Measurements from ENCODE around the gene MACC1.

MACC1 gene

GRCh38 chr7:20229646-20230500 is 12.7 kb upstream of the MACC1 start:
- Histone ChIP-seq H3K4me3 (ENCODE audit: low read depth, low read length) (peak overlapping the region; percentile 8; the same call in 1 of the 2 replicates), H3K27me3 (ENCODE audit: insufficient read depth, low read length) (no peaks in the 10 kb centered on the region), H3K27ac (ENCODE audit: low read depth, low read length) (peak overlapping the region; percentile 90), H3K4me1 (ENCODE audit: control insufficient read depth, insufficient read depth, low read length, unreplicated experiment) (peaks cover 21% of the 10 kb centered on the region), H2AFZ (ENCODE audit: low read length, unreplicated experiment) (peak overlapping the region; percentile 4), H3K79me2 (ENCODE audit: control insufficient read depth, insufficient read depth, low read length, unreplicated experiment) (no peaks in the 10 kb centered on the region), H3K36me3 (ENCODE audit: insufficient read depth, low read length) (no peaks in the 10 kb centered on the region)

GRCh38 chr7:20229081-20229480 is 11.9 kb upstream of the MACC1 start:
- no peaks in the 10 kb centered on the region for H3K79me2 ChIP-seq (ENCODE audit: control insufficient read depth, insufficient read depth, low read length, unreplicated experiment)
- H3K4me3 ChIP-seq (ENCODE audit: low read depth, low read length) = no peak overlapping the region
- H3K36me3 ChIP-seq (ENCODE audit: insufficient read depth, low read length) = no peaks in the 10 kb centered on the region
- H3K4me1 ChIP-seq (ENCODE audit: control insufficient read depth, insufficient read depth, low read length, unreplicated experiment) = peaks cover 22% of the 10 kb centered on the region
- H3K27me3 ChIP-seq (ENCODE audit: insufficient read depth, low read length) = no peaks in the 10 kb centered on the region
- peak overlapping the region; percentile 90 for H3K27ac ChIP-seq (ENCODE audit: low read depth, low read length)
- H2AFZ ChIP-seq (ENCODE audit: low read length, unreplicated experiment) = no peak overlapping the region

GRCh38 chr7:20228654-20229053 is 11.5 kb upstream of the MACC1 start:
- no peak overlapping the region for H3K27ac ChIP-seq (ENCODE audit: low read depth, low read length)
- no peak overlapping the region for H3K4me3 ChIP-seq (ENCODE audit: low read depth, low read length)
- H3K36me3 ChIP-seq (ENCODE audit: insufficient read depth, low read length) = no peaks in the 10 kb centered on the region
- H3K27me3 ChIP-seq (ENCODE audit: insufficient read depth, low read length) = no peaks in the 10 kb centered on the region
- H3K4me1 ChIP-seq (ENCODE audit: control insufficient read depth, insufficient read depth, low read length, unreplicated experiment) = peaks cover 26% of the 10 kb centered on the region
- H2AFZ ChIP-seq (ENCODE audit: low read length, unreplicated experiment) = no peak overlapping the region
- no peaks in the 10 kb centered on the region for H3K79me2 ChIP-seq (ENCODE audit: control insufficient read depth, insufficient read depth, low read length, unreplicated experiment)

- H3K27ac ChIP-seq (ENCODE audit: low read depth, low read length) = no peak overlapping the region
- H3K27me3 ChIP-seq (ENCODE audit: insufficient read depth, low read length) = no peaks in the 10 kb centered on the region
- peaks cover 29% of the 10 kb centered on the region for H3K4me1 ChIP-seq (ENCODE audit: control insufficient read depth, insufficient read depth, low read length, unreplicated experiment)
- no peaks in the 10 kb centered on the region for H3K36me3 ChIP-seq (ENCODE audit: insufficient read depth, low read length)
- no peak overlapping the region for H3K4me3 ChIP-seq (ENCODE audit: low read depth, low read length)
- H3K79me2 ChIP-seq (ENCODE audit: control insufficient read depth, insufficient read depth, low read length, unreplicated experiment) = no peaks in the 10 kb centered on the region
- H2AFZ ChIP-seq (ENCODE audit: low read length, unreplicated experiment) = no peak overlapping the region
Observed at GRCh38 chr7:20227291-20227795, 10.2 kb upstream of the MACC1 start.

GRCh38 chr7:20226860-20227259 is 9.7 kb upstream of the MACC1 start:
- Histone ChIP-seq H3K27ac (ENCODE audit: low read depth, low read length) (no peak overlapping the region), H3K79me2 (ENCODE audit: control insufficient read depth, insufficient read depth, low read length, unreplicated experiment) (no peaks in the 10 kb centered on the region), H3K4me3 (ENCODE audit: low read depth, low read length) (no peak overlapping the region), H3K4me1 (ENCODE audit: control insufficient read depth, insufficient read depth, low read length, unreplicated experiment) (peaks cover 31% of the 10 kb centered on the region), H3K36me3 (ENCODE audit: insufficient read depth, low read length) (no peaks in the 10 kb centered on the region), H2AFZ (ENCODE audit: low read length, unreplicated experiment) (no peak overlapping the region), H3K27me3 (ENCODE audit: insufficient read depth, low read length) (no peaks in the 10 kb centered on the region)

- no peaks in the 10 kb centered on the region for H3K79me2 ChIP-seq (ENCODE audit: control insufficient read depth, insufficient read depth, low read length, unreplicated experiment)
- H2AFZ ChIP-seq (ENCODE audit: low read length, unreplicated experiment) = no peak overlapping the region
- H3K27ac ChIP-seq (ENCODE audit: low read depth, low read length) = no peak overlapping the region
- no peaks in the 10 kb centered on the region for H3K36me3 ChIP-seq (ENCODE audit: insufficient read depth, low read length)
- H3K4me1 ChIP-seq (ENCODE audit: control insufficient read depth, insufficient read depth, low read length, unreplicated experiment) = peaks cover 40% of the 10 kb centered on the region
- H3K4me3 ChIP-seq (ENCODE audit: low read depth, low read length) = no peak overlapping the region
- no peaks in the 10 kb centered on the region for H3K27me3 ChIP-seq (ENCODE audit: insufficient read depth, low read length)
Observed at GRCh38 chr7:20225384-20225783, 8.2 kb upstream of the MACC1 start.

GRCh38 chr7:20224025-20224424 is 6.8 kb upstream of the MACC1 start:
- Histone ChIP-seq H3K79me2 (ENCODE audit: control insufficient read depth, insufficient read depth, low read length, unreplicated experiment) (no peaks in the 10 kb centered on the region), H3K4me1 (ENCODE audit: control insufficient read depth, insufficient read depth, low read length, unreplicated experiment) (peaks cover 44% of the 10 kb centered on the region), H2AFZ (ENCODE audit: low read length, unreplicated experiment) (no peak overlapping the region), H3K27me3 (ENCODE audit: insufficient read depth, low read length) (no peaks in the 10 kb centered on the region), H3K36me3 (ENCODE audit: insufficient read depth, low read length) (no peaks in the 10 kb centered on the region), H3K4me3 (ENCODE audit: low read depth, low read length) (no peak overlapping the region), H3K27ac (ENCODE audit: low read depth, low read length) (no peak overlapping the region)

GRCh38 chr7:20223356-20223755 is 6.2 kb upstream of the MACC1 start:
- Histone ChIP-seq H3K79me2 (ENCODE audit: control insufficient read depth, insufficient read depth, low read length, unreplicated experiment) (no peaks in the 10 kb centered on the region), H2AFZ (ENCODE audit: low read length, unreplicated experiment) (no peak overlapping the region), H3K27ac (ENCODE audit: low read depth, low read length) (no peak overlapping the region), H3K4me3 (ENCODE audit: low read depth, low read length) (no peak overlapping the region), H3K27me3 (ENCODE audit: insufficient read depth, low read length) (no peaks in the 10 kb centered on the region), H3K4me1 (ENCODE audit: control insufficient read depth, insufficient read depth, low read length, unreplicated experiment) (peaks cover 45% of the 10 kb centered on the region), H3K36me3 (ENCODE audit: insufficient read depth, low read length) (no peaks in the 10 kb centered on the region)

- Histone ChIP-seq H2AFZ (ENCODE audit: low read length, unreplicated experiment) (no peak overlapping the region), H3K4me1 (ENCODE audit: control insufficient read depth, insufficient read depth, low read length, unreplicated experiment) (peaks cover 45% of the 10 kb centered on the region), H3K27me3 (ENCODE audit: insufficient read depth, low read length) (no peaks in the 10 kb centered on the region), H3K79me2 (ENCODE audit: control insufficient read depth, insufficient read depth, low read length, unreplicated experiment) (no peaks in the 10 kb centered on the region), H3K36me3 (ENCODE audit: insufficient read depth, low read length) (no peaks in the 10 kb centered on the region), H3K27ac (ENCODE audit: low read depth, low read length) (peak overlapping the region; percentile 92), H3K4me3 (ENCODE audit: low read depth, low read length) (no peak overlapping the region)
Observed at GRCh38 chr7:20222219-20222828, 5.1 kb upstream of the MACC1 start.

GRCh38 chr7:20220921-20221547 is 3.9 kb upstream of the MACC1 start:
- H3K4me1 ChIP-seq (ENCODE audit: control insufficient read depth, insufficient read depth, low read length, unreplicated experiment) = peaks cover 45% of the 10 kb centered on the region
- H3K27ac ChIP-seq (ENCODE audit: low read depth, low read length) = peak overlapping the region; percentile 92
- no peak overlapping the region for H2AFZ ChIP-seq (ENCODE audit: low read length, unreplicated experiment)

More at GRCh38 chr7:20220921-20221547, 3.9 kb upstream of the MACC1 start:
- Histone ChIP-seq H3K36me3 (ENCODE audit: insufficient read depth, low read length) (no peaks in the 10 kb centered on the region), H3K79me2 (ENCODE audit: control insufficient read depth, insufficient read depth, low read length, unreplicated experiment) (no peaks in the 10 kb centered on the region), H3K4me3 (ENCODE audit: low read depth, low read length) (no peak overlapping the region), H3K27me3 (ENCODE audit: insufficient read depth, low read length) (no peaks in the 10 kb centered on the region)

Data from ACC112 (cell line).